ENCODE measurements around the gene LIMD2.

- TF ChIP-seq, protein P1, sequence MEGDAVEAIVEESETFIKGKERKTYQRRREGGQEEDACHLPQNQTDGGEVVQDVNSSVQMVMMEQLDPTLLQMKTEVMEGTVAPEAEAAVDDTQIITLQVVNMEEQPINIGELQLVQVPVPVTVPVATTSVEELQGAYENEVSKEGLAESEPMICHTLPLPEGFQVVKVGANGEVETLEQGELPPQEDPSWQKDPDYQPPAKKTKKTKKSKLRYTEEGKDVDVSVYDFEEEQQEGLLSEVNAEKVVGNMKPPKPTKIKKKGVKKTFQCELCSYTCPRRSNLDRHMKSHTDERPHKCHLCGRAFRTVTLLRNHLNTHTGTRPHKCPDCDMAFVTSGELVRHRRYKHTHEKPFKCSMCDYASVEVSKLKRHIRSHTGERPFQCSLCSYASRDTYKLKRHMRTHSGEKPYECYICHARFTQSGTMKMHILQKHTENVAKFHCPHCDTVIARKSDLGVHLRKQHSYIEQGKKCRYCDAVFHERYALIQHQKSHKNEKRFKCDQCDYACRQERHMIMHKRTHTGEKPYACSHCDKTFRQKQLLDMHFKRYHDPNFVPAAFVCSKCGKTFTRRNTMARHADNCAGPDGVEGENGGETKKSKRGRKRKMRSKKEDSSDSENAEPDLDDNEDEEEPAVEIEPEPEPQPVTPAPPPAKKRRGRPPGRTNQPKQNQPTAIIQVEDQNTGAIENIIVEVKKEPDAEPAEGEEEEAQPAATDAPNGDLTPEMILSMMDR (IDR thresholded peaks at IDR 0.05): no peak
- no peak for TF ChIP-seq POLR2A (IDR thresholded peaks at IDR 0.05)
Observed at GRCh38 chr17:63701456-63701820, 1.5 kb upstream of the LIMD2 start.
